ENCODE data around the gene SLC4A1AP.

- TF ChIP-seq CTCF (conservative IDR thresholded peaks at IDR 0.05; ENCODE audit: low read length) (peak; percentile 97), EZH2phosphoT487 (IDR thresholded peaks at IDR 0.05; ENCODE audit: borderline replicate concordance) (no peak)
Measured at GRCh38 chr2:27703638-27704341, 40.1 kb downstream of the SLC4A1AP start.
